ENCODE data around the gene PLEKHJ1.
A peak's percentile ranks its signal among the peaks of the same experiment; 100 is the strongest.

PLEKHJ1 gene

DNA sequence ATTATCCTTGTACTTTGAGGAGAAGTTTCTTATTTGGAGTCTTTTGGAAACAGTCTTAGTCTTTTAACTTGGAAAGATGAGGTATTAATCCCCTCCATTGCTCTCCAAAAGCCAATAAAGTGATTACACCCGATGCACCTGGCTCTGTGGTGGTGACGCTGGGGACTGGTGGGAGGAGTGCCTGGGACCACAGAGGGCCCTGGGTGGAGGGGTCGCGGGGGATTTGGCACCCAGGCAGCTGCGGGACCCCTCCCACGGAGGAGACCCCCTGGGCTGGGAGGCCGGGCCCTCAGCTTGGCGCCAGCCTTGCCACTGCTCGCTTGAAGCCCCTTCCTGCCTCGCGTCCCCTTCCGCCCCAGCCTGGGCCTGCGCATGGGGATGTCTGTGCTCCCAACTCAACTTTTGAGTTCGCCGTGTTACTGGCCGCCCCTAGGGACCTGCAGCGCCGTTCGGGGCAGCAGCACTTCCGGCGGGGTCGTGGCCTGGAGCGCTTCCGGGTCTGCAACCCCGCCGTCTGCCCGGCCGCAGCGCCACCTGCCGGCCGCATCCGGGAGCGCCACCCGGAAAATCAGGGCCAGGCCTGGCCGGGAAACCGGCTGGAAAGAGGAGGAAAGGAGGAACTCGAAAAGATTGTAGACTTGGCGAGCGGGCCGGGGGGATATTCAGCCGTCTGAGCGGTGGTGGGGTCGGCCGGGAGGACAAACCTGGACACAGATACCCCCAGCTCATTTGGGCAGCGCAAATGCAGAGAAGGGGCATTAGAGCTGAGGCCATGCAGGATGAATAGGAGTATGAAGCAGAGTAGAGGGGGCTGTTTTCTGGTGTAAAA is 37.4 kb upstream of the PLEKHJ1 start:
- DNase-seq (ENCODE audit: low read depth): peak; percentile 22
- TF ChIP-seq, protein P1, sequence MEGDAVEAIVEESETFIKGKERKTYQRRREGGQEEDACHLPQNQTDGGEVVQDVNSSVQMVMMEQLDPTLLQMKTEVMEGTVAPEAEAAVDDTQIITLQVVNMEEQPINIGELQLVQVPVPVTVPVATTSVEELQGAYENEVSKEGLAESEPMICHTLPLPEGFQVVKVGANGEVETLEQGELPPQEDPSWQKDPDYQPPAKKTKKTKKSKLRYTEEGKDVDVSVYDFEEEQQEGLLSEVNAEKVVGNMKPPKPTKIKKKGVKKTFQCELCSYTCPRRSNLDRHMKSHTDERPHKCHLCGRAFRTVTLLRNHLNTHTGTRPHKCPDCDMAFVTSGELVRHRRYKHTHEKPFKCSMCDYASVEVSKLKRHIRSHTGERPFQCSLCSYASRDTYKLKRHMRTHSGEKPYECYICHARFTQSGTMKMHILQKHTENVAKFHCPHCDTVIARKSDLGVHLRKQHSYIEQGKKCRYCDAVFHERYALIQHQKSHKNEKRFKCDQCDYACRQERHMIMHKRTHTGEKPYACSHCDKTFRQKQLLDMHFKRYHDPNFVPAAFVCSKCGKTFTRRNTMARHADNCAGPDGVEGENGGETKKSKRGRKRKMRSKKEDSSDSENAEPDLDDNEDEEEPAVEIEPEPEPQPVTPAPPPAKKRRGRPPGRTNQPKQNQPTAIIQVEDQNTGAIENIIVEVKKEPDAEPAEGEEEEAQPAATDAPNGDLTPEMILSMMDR (conservative IDR thresholded peaks at IDR 0.05; ENCODE audit: low read depth, low read length): peak; percentile 82
- peak overlapping the region; percentile 21 for H3K4me3 ChIP-seq (ENCODE audit: low read length)

DNA sequence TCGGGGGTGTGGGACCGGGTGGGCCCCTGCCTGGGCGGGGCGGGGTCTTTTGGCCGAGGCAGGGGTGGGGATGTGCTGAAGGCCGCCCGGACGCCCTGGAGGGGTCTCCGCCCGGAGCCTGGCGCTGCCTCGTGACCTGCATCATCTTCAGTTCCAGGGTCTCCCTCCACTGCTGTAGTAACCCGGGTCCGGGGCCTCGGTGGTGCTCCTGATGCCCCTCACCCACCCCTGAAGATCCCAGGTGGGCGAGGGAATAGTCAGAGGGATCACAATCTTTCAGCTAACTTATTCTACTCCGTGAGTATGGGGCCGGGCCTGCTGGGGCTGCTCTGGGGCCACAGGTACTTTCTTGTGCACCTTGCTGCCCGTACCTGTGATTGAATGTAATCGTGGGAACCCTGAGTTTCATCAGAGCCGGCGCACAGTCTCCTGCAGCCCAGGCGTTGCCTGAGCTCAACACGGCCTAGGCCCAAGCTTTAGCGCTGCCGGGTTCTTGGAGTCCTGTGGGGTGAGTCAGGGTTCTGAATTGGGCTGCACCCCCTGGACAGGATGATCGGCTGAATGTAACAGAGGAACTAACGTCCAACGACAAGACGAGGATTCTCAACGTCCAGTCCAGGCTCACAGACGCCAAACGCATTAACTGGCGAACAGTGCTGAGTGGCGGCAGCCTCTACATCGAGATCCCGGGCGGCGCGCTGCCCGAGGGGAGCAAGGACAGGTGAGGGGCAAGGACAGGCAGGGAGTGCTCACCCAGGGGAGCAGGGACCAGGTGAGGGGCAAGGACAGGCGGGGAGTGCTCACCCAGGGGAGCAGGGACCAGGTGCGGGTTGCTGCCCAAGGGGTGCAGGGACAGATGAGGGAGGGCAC is 35.3 kb upstream of the PLEKHJ1 start:
- no peak for DNase-seq (ENCODE audit: low read depth)

DNA sequence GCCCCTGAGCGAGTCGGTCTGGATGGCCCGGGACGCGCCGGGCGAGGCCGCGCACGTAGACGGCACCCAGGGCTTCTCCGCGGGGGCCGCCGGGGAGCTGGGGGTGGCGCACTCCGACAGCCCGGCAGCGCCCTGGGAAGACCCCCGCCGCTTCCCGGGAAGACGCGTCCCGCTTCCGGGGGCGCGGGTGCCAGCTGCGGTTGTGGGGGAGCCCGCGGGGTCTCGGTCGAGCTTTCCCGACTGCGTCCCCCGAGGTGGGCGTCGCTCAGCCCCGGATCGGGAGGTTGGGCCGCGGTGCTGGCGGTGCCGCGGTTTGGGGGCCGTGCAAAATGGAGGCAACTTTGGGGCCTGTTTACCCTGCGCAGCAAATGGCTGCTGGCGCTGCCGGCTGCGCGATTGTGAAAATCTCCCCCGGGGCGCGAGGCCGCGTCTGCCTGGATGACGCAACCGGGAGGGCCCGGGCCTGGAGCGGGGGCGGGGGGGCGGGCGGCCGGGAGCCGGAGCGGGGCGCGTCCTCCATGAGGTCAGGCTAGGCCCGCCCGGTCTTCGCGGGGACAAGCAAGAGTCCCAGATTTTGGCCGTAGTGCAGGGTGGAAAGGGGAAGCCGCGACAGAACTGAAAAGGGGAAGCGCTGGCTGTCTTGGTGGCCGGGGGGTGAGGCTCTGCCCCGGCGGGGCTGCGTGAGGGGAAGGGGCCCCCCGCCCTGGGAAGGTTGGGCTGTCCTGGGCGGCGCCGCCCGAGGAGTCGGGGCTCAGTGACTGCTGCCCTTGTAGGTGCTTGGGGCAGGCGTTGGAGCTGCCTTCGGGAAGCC is 34.5 kb upstream of the PLEKHJ1 start:
- peak overlapping the region; percentile 95 for H3K4me3 ChIP-seq (ENCODE audit: low read length)
- DNase-seq (ENCODE audit: low read depth): peak; percentile 26
- TF ChIP-seq, protein P1 (conservative IDR thresholded peaks at IDR 0.05; ENCODE audit: low read depth, low read length): no peak

More for the DNA sequence above, 35.3 kb upstream of the PLEKHJ1 start:
- TF ChIP-seq, protein P1 (conservative IDR thresholded peaks at IDR 0.05; ENCODE audit: low read depth, low read length): no peak
- peak overlapping the region; percentile 95 for H3K4me3 ChIP-seq (ENCODE audit: low read length)

DNA sequence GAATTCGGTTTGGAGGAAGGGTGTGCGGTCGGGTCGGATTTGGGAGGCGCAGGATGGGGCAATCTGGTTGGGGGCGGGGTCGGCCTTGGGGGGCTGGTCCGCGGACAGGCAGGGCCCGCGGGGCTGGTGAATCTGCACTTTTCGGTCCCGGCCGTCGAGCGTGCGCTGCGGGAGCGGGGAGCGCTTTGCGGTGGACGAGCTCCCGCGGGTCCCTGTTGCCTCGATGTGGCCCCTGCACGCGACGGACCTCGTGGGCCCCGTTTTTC is 34.0 kb upstream of the PLEKHJ1 start:
- peak overlapping the region; percentile 95 for H3K4me3 ChIP-seq (ENCODE audit: low read length)
- no peak for DNase-seq (ENCODE audit: low read depth)
- TF ChIP-seq, protein P1 (conservative IDR thresholded peaks at IDR 0.05; ENCODE audit: low read depth, low read length): no peak

DNA sequence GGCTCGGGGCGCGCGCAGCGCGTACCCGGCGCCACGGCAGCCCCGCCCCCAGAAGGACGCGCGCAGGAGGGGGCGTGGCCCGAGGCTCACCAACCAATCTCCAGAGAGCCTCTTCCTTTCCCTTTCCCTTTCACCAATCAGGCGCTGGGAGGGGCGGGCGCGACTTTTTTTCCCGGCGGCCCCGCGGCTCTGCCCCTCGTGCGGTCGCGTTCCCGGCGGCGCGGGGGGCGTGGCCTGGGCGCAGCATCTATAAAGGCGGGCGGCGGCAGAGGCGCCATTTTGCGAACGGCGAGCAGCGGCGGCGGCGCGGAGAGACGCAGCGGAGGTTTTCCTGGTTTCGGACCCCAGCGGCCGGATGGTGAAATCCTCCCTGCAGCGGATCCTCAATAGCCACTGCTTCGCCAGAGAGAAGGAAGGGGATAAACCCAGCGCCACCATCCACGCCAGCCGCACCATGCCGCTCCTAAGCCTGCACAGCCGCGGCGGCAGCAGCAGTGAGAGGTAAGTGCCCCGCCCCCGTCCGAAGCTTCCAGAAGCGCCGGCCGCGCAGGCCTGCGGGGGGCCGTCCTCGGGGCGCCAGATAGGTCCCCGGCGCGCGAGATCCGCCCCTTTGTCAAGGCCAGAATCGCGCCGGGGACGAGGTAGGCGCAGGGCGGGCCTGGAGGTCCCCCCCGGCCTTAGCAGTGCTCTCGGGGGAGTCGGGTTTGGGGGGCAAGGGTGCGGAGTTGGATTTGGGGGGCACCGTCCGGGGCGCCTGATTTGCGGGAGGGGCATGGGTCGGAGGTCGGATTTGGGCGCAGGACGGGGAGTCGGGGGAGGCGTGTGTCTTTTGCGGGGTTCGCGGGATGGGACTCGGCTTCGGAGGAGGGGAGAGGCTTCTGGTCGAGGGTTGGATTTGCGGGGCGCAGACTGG is 33.4 kb upstream of the PLEKHJ1 start:
- peak; percentile 72 for DNase-seq (ENCODE audit: low read depth)
- peak overlapping the region; percentile 95 for H3K4me3 ChIP-seq (ENCODE audit: low read length)
- TF ChIP-seq, protein P1 (conservative IDR thresholded peaks at IDR 0.05; ENCODE audit: low read depth, low read length): no peak

DNA sequence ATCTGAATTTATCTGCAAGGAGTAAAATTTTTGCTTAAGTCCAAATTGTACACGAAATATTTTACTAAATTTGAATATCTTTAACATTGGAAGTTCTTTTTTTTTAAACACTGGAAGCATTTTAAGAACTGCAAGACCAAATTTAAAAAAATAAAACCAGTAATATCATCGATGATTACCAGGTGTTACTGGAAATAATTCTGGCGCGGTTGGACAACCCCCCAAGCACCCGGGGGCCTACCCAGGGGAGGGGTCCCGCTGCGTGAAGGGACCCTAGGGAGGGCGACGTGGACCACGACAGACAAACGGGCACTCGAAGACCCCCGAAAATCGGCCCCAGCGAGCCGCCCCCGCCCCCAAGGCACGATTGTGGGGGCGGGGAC is 32.7 kb upstream of the PLEKHJ1 start:
- no peak for DNase-seq (ENCODE audit: low read depth)

More for the DNA sequence above, 32.7 kb upstream of the PLEKHJ1 start:
- TF ChIP-seq, protein P1 (conservative IDR thresholded peaks at IDR 0.05; ENCODE audit: low read depth, low read length): no peak
- H3K4me3 ChIP-seq (ENCODE audit: low read length): peak overlapping the region; percentile 79
